ENCODE measurements around the gene TNFSF15.

DNA sequence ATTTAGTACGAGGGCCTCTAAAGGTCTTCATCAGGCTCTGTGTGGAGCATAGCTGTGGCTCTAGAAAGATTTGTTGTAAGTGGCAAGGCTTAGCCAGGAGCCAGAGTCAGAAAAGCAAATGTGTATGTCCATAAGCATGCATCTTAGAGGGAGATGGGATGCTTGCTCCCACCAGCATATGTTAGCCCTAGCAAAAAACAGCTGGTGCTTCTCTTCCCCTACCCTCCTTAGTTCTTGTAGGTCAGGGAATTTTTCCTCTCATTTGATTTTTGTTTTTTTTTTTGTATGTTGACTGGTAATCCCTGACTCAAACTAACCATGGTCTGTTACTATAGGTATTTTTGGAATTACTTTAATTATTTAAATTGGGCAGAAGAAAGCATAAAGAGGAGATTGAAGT lies 7.7 kb downstream of the TNFSF15 start:
- TF ChIP-seq, protein P1, sequence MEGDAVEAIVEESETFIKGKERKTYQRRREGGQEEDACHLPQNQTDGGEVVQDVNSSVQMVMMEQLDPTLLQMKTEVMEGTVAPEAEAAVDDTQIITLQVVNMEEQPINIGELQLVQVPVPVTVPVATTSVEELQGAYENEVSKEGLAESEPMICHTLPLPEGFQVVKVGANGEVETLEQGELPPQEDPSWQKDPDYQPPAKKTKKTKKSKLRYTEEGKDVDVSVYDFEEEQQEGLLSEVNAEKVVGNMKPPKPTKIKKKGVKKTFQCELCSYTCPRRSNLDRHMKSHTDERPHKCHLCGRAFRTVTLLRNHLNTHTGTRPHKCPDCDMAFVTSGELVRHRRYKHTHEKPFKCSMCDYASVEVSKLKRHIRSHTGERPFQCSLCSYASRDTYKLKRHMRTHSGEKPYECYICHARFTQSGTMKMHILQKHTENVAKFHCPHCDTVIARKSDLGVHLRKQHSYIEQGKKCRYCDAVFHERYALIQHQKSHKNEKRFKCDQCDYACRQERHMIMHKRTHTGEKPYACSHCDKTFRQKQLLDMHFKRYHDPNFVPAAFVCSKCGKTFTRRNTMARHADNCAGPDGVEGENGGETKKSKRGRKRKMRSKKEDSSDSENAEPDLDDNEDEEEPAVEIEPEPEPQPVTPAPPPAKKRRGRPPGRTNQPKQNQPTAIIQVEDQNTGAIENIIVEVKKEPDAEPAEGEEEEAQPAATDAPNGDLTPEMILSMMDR (IDR thresholded peaks at IDR 0.05) = no peak
- TF ChIP-seq POLR2A (IDR thresholded peaks at IDR 0.05) = no peak

Data from esophagus squamous epithelium (tissue), 4 donors.